Fibroblast of the conjunctiva (primary cell): ENCODE data around the gene CNOT8.
"Not testable (repeated sequence)": the region's sequence is repeated elsewhere in the genome, so short reads cannot be mapped to it uniquely, and the experiment has no call there.

Experiments used
- DNase-seq: peaks from one replicate; pipeline ENCODE4 v3.0.0-alpha.2; 2010; ENCODE audit warnings: low read depth

The CNOT8 gene

DNA sequence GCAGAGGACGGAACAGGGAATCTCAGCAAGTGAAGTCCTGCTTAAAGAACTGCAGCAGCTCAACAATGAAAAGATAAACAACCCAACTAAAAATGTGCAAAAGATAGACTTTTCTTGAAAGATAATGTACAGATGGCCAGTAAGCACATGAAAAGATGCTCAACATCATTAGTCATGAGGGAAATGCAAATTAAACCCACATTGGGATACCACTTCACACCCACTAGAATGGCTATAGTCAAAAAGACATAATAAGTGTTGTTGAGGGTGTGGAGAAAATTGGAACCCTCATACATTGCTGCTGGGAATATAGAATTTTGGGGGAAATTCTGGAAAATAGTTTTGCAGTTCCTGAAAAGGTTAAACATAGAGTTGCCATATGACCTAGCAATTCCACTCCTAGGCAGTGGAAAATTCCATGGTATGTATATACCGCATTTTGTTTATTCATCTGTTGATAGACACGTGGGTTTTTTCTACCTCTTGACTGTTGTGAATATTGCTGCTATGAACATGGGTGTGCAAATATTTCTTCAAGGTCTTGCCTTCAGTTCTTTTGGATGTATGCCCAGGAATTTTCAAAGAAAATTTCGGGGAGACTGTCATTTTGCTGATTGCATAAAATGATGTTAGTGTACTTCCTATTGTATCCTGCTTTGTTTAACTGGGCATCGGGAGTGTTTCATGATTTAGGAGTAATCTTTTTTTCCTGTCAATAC is 7.2 kb downstream of the CNOT8 start:
- DNase-seq: no peak

DNA sequence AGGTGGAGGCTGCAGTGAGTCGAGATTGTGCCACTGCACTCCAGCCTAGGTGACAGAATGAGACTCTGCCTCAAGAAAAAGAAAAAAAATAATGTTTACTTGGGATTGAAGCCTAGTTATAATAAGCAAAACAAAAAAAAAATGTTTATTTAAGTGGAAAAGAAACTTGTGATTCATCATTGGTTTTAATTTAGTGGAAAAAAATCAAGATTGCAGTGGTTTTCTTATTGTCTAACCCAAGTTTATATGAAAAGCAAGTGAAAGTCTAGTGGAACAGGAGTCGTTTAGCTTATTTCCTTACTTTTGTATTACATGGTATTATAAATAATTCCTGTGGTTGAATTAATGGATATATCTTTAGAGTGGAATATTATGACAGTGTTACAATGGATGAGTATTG is 8.4 kb downstream of the CNOT8 start:
- DNase-seq: no peak

DNA sequence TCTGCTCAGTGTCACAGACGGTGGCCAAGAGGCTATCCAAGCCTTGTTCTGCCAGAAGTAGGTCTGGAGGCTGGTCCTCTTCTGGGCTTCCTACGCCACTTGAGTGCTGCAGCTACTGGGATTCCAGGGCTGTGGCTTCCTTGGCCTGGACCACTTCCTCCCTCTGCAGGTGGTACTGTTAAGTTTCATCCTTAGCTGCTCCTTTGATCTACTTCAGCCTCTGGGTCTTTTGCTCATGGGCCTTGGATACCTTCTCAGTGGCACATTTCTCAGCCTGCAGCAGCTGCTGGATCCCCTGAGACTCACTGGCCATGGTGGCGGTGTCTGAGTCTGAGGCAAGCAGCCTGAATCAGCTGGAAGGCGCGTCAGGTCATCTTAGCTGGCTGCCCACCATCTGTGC is 10.3 kb downstream of the CNOT8 start:
- DNase-seq: no peak

DNA sequence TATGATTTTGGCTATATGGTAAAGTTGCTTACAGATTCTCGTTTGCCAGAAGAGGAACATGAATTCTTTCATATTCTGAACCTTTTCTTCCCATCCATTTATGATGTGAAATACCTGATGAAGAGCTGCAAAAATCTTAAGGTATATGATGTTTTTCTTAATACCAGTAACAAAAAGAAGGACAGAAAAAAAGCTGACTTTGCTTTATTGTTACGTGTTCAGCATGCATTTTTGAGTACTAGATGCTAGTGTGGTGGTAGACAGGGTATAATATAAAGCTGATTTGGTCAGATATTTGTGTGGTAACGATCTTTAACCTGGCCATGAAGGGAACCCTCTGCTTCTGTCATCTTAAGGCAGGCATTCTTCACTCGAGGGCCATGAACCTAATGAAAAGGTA is 13.3 kb downstream of the CNOT8 start:
- DNase-seq: no peak

DNA sequence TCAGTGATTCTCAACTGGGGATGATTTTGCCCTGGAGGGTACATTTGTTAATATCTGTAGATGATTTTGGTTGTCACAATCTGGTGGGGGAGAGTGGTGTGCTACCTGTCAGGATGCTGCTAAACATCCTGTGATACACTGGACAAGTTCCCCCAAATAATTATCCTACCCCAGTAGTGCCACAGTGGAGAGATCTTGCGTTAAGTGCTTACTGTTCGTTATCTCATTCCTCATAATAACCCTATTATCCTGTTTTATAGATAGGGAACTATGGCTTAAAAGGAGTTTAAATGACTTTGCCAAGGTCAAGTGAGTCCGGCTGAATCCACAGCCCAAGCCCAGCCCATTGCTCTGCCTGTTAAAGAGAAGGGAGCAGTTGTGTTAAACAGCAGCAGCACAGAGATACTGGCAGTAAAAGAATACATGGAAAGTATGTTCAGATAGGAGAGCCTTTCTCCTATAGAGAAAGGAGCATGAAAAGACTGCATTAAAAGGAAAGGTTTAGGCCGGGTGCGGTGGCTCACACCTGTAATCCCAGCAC is 15.4 kb downstream of the CNOT8 start:
- DNase-seq: no peak

DNA sequence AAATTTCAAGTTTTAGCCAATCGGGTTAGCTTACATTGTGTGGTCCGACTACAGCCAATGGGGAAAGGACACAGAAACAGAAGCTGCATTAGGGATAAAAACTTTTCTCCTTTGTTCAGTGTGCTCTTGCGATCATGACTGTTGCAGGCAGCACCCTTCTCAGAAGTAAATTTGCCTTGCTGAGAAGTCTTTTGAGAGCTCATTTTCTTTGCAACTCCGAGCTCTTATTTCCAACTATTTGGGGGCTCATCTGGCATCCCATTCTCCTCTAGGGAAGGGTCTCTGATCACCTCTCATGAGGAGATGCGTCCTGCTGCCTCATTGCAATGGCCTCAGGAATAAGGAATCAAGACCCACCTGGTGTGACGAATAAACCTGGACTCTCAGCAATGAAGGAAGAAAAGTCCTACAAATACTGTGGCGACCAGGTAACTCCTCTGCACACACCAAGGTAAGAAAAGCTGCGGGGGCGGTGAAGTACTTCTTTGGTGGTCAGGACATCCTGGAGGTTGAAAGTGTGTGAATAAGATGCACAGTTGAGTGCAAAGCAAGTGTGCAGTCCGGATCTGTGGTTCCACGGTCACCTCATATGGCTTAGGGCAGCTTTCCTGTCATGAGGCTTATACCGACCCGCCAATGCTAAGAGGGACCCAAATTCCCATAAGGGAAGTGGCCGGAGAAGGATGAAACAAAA is 20.4 kb downstream of the CNOT8 start:
- DNase-seq: no peak

DNA sequence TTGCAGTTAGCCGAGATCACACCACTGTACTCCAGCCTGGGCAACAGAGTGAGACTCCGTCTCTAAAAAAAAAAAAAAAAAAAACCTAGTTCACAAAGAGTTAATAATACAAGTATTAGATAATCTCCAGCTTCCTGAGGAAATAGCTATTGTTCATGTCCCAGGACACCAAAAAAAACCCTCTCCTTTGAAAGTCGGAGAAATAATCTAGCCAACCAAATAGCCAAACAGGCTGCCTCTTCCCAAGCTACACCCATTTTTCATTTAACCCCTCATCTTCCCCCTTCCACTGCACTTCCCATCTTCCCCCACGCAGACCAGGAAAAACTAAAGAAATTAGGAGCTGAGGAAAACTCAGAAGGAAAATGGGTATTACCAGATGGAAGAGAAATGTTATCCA is 23.6 kb downstream of the CNOT8 start:
- DNase-seq: no peak

DNA sequence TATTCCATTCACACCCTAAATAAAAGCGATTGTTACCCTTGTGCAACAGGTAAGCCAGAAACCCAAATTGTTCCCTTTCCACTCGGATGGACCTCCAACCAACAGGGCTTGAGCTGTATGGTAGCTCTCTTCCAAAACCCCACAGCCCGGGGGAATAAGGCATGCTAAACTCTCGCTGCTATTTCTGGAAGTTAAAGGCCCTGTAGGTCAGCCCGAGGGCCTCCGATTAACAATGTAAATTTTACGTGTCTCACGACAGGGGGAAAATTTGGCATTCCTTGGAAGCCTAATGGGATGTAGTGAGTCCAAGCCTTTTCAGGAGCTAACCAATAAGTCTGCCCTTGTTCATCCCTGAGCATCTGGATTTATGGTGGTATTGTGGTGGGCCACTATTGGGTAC is 26.0 kb downstream of the CNOT8 start:
- DNase-seq: no peak

DNA sequence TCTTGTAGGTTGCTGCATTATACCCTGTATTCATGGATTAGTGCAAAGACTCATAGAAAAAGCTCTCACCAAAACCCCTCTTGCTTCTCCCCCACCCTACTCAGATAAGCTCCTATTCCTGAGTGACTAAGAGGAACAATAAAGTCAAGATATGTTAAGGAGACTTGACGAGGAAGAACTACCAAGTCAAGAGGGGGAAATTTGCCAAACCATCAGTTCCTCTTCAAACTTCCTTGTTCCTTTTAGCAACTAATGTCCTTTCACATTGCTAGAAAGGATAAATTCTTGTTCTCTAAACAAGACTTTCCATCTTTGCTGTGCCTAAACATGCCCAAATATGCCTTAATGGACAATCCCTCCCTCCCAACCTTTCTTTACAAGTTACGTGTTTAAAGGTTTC is 27.0 kb downstream of the CNOT8 start:
- DNase-seq: no peak

DNA sequence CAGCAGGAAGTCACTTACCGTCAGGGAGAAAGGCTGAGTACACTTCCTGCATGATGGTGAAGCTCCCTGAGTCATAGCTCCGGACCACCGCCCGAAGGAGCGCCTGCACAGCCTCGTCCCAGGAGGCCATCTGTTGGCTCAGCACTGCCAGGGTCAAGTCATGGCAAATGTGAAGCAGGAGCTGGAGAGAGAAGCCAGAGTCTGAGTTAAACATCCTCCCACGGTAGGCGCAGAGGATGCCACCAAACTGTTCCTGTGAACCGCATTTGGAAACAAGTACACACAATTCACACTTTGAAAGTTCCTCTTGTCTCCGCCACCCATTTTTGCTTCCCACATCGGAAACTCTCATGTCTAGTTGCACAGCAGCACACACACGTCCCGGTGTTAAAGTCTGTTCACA is 33.9 kb downstream of the CNOT8 start:
- DNase-seq: no peak

DNA sequence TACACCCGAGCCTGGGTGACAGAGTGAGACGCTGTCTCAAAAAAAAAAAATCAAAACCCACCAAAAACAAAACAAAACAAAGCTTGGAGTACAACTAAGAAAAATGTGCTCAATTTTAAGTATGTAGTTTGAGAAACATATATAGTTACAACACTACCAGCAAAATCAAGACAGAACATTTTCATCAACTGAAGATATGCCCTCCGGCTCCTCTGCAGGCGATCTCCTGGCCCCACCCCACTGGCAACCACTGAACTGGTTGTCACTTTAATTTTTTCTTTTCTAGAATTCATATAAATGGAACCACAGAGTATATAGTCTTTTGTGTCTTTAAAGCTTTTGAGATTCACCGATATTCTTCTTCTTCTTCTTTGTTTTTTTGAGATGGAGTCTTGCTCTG is 35.0 kb downstream of the CNOT8 start:
- no peak for DNase-seq

DNA sequence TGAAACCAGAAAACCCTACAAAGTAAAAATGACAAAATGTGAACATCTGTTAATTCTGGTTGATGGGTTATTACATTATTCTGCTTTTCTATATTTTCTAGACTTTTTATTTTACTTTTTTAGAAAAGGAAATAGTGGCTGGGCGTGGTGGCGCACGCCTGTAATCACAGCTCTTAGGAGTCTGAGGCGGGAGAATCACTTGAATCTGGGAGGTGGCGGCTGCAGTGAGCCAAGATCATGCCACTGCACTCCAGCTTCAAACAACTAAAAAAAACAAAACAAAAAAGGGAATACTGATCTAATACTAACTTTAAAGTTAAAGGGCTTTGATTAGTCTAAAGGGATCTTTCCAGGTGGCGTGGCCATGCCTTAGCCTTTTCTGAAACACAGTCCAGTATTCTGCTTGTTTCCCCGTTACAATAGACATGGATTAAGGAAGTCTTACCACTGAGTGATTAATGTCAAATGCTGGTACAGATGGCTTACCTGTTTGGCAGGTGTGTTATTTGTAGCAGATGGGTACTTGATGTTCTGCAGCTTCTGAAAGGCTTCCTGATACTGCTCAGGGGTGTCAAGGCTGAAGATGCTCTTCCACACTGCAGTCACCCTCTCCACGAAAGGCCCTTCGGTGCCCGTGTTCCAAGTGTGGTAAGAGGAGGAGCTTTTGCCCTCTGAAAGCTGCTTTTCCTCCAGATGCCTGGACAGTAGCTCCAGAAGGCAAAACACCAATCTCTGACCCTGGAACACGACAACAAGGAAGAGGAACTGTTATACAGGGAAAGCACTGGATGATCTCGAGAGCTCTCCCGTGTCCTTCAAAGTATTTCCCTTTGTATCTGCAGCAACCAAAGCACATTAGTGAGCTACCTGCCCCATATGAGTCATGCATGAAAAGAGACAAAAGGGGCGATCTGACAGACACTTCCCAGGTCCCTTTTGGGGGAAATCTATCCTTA is 37.5 kb downstream of the CNOT8 start:
- DNase-seq: no peak

DNA sequence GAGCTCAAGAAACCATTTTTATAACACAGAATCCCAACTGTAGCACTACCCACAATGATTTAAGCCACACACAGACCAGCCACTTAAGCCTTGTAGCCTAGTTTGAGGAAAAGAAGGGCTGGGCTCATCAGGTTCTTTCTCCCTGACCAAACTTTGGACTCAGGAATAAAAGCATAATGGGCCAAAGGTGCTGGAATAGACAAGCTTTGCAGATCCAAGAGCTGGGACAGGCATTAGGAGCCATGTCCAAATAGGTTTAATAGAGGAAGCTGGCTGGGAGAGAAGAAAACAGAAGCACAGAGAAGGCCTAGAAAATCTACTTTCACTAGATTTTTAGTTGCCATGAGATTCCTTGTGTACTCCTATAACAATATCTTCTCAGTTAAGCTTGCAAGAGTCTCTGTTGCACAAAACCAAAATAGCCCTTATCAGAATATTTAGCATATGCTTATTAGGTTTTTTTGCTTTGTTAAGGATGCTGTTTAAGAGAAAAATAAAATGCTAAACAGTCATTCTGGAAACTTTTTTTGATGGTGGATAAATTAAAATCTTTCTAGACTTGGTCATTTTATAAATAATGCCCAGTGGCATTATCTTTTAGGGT is 38.2 kb downstream of the CNOT8 start:
- no peak for DNase-seq

DNA sequence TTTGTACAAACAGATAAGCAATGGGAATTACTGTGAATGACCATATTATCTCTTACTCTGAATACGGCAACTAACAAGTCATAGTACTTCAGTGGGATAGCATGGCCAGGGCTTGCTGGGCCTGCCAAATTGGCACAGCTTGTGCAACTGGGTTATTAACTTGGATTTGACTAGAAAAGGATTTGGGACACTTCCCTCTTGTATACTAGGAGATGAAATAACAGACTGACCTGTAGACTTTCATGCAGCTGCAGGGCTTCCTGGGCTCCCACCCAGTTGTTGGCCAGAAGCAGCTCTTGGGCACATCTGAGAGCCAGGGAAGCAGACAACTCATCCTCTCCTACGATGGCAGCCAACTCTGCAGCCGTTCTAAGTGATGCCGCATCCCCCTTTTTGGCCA is 39.8 kb downstream of the CNOT8 start:
- DNase-seq: no peak

DNA sequence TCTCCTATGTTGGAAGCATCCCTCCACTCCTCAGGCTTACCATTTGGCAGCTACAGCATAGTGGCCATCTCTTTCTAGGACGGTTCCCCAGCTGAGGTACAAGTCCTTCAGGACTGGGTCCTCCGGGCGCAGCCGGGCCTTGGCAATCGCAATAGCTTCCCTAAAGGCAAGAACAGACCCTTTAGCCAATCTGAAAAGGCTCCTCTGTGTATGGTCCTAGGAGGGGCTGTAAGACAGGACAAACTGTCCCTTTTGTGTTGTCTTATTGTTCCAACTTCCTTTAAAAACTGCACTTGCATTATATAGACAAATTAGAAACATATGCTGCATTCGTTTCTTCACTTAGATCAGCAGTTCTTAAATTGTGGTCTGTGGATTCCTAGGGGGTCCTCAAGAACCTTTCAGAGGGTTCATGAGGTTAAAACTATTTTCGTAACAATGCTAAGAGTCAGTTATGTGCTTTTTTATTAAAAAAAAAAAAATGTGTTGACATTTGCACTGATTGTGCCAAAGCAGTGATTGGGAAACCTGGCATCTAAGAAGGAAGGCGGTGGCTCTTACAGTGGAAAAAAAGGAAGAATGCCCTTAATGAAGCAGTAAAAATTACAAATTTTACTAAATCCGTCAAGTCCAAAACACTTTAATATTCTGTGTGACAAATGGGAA is 40.9 kb downstream of the CNOT8 start:
- peak; percentile 43 for DNase-seq

DNA sequence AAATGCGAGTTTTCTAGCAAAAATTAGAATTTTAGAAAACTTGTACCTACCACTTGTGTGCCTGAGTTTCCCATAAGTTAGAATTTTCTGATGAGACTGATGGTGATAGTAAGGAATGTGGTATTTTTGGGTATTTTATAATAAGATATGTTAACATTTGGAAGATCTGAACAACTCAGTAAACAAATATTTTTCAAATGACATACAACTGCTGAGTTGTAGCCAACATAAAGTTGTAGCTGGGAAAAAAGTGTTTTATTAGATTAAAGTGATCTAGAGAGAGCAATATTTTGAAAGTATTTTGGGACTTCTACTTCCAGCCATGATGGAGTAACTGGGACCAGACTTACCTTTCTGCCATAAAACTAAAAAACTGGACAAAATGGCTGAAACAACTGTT is 41.6 kb downstream of the CNOT8 start:
- DNase-seq: no peak

DNA sequence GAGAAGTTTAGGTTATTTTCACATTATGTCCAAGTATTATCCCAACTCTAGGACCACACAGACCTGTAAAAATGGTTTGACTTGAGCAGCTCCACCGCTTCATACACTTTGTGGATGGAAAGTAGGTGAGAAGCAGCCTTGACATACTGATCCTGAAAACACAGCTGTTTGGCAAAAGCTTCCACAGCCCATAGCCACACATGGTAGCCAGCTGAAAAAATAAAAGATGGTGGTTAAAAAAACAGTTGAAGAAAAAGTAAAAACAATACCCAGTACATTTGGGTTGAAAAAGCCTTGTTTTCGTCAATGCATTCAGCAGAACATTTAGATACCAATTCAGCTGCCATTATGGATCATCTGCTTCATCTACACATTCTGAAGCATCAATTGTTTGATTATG is 42.8 kb downstream of the CNOT8 start:
- DNase-seq: peak; percentile 51

DNA sequence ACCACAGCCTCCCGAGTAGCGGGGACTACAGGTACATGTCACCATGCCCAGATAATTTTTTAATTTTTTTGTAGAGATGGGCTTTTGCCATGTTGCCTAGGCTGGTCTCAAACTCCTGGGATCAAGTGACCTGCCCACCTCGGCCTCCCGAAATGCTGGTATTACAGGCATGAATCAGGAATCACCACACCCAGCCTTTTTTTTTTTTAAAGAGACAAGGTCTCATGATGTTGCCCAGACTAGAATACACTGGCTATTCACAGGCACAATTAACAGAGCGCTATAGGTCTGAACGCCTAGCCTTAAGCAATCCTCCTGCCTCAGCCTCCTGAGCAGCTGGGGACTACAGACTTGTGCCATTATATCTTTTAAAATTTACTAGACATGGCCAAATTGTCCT is 43.5 kb downstream of the CNOT8 start:
- DNase-seq: no peak

DNA sequence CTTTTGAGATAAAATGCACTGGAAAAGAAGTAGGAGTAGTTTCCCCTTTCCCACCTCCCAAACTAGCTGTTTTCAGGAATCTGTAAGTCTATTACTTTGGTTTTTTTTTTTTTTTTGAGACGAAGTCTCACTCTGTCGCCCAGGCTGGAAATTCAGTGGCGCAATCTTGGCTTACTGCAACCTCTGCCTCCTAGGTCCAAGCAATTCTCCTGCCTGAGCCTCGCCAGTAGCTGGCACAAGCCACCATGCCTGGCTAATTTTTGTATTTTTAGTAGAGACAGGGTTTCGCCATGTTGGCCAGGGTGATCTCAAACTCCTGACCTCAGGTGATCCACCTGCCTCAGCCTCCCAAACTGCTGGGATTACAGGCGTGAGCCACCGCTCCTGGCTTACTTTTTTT is 47.2 kb downstream of the CNOT8 start:
- DNase-seq: not testable (repeated sequence)

DNA sequence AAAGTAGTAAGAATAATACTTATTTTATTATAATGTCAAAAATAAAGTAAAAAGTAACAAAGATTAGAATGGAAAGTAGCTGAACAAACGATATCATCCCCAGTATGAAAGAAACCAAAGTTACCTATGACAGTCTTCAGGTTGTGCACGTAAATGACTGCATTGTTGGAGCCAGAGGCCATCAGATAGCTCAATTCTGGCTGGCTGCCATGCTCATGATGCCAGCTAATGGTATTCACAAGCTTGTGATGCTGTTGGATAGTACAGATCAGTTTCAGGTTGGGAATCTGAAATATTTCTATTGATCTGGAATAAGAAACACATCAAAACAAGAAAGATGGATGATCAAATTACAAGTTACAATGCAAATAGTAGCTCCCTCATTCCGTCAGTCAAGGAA is 58.4 kb downstream of the CNOT8 start:
- DNase-seq: no peak

DNA sequence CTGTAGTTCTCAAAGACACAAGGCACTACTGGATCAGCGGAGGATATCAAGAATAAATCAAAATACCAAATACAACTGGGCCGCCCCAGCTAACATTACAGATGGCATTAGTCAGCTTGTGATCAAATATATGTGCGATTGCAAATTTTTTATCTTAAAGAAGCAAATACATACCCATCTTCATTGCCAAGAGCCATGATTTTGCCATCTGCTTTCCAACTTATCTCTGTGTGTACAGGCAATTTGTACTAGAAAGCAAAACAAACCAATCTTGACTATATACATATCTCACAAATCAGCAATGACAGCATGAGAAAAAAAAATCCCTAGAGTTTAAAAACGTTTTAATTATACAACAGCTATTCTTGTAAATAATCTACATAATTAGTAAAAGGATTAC is 59.3 kb downstream of the CNOT8 start:
- no peak for DNase-seq
